GM12878 (cell line): ENCODE data around the gene SNAP23.

Experiments used
- BMI1 ChIP-seq: fragments of 450-650 bp; IDR thresholded peaks from 2 replicates; pipeline ENCODE4 v1.6.1; 2016; ENCODE audit warnings: mild to moderate bottlenecking, moderate library complexity, borderline replicate concordance
- BRCA1 ChIP-seq: IDR thresholded peaks from 2 replicates; pipeline ENCODE4 v1.6.1; 2011; ENCODE audit warnings: low read depth, low read length, improper control_type of control experiment
- ELK1 ChIP-seq: IDR thresholded peaks from 2 replicates; pipeline ENCODE4 v1.6.1; 2012; ENCODE audit warnings: low read depth, low read length, improper control_type of control experiment
- HDGF ChIP-seq: fragments of 450-650 bp; IDR thresholded peaks from 2 replicates; pipeline ENCODE4 v1.6.1; 2016; ENCODE audit warnings: antibody characterized with exemption
- MTA2 ChIP-seq: fragments of 450-650 bp; IDR thresholded peaks from 2 replicates; pipeline ENCODE4 v1.6.1; 2016; ENCODE audit warnings: low read depth, mild to moderate bottlenecking, moderate library complexity
- MYC ChIP-seq: IDR thresholded peaks from 2 replicates; pipeline ENCODE4 v1.6.1; 2011; ENCODE audit warnings: mild to moderate bottlenecking, low read length, moderate library complexity, inconsistent platforms; ENCODE audit not compliant: insufficient read depth, insufficient replicate concordance, insufficient read length, severe bottlenecking
- POLR2A ChIP-seq: IDR thresholded peaks from 2 replicates; pipeline ENCODE4 v1.6.1; 2011; ENCODE audit warnings: low read depth, mild to moderate bottlenecking, low read length
- TAF1 ChIP-seq: IDR thresholded peaks from 2 replicates; pipeline ENCODE4 v1.6.1; 2011; ENCODE audit warnings: mild to moderate bottlenecking, low read depth, low read length, borderline replicate concordance
- TARDBP ChIP-seq: IDR thresholded peaks from 2 replicates; pipeline ENCODE4 v1.6.1; 2016; ENCODE audit warnings: borderline replicate concordance
- ZBED1 ChIP-seq: IDR thresholded peaks from 2 replicates; pipeline ENCODE4 v1.6.1; 2016; ENCODE audit warnings: borderline replicate concordance
- ZNF384 ChIP-seq: IDR thresholded peaks from 2 replicates; pipeline ENCODE4 v1.6.1; 2012; ENCODE audit warnings: low read depth, mild to moderate bottlenecking, low read length, improper control_type of control experiment, borderline replicate concordance
- TF ChIP-seq, protein P1 (sequence below): fragments of 450-650 bp; formaldehyde crosslinking; IDR thresholded peaks from 2 replicates; pipeline ENCODE4 v1.5.0; 2022; ENCODE audit warnings: mild to moderate bottlenecking, missing genetic modification characterization
- TF ChIP-seq, protein P2 (sequence below), 3 experiments: IDR thresholded peaks in 2 of 3; conservative IDR thresholded peaks in 1 of 3; 2 replicates each; pipeline ENCODE4 v1.5.1; 2011; ENCODE audit warnings: low read depth in 3 of 3, low read length in 3 of 3, mild to moderate bottlenecking in 3 of 3, control low read depth in 2 of 3, moderate library complexity in 2 of 3, inconsistent platforms in 1 of 3, mixed read lengths in 1 of 3; ENCODE audit not compliant: control insufficient read depth in 2 of 3, insufficient read depth in 1 of 3; ENCODE audit errors: extremely low read depth in 1 of 3

DNA sequence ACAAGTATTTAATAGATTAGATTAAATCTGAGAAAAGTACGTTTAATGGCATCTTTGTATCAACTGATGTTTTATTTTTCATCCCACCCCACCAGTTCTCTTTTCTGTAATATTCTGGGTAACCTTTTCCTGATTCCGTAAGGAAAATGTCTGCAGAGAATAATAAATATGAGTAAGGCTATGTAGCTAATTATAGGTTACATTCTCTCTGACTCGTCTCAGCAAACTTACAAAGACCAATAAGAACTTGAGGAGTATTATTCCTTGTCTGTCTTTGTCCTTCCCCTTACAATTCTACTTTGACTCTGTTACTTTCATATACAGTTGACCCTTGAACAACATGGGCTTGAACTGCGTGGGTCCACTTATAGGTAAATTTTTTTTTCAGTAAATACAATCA lies 12.1 kb downstream of the SNAP23 start:
- TF ChIP-seq, protein P1, sequence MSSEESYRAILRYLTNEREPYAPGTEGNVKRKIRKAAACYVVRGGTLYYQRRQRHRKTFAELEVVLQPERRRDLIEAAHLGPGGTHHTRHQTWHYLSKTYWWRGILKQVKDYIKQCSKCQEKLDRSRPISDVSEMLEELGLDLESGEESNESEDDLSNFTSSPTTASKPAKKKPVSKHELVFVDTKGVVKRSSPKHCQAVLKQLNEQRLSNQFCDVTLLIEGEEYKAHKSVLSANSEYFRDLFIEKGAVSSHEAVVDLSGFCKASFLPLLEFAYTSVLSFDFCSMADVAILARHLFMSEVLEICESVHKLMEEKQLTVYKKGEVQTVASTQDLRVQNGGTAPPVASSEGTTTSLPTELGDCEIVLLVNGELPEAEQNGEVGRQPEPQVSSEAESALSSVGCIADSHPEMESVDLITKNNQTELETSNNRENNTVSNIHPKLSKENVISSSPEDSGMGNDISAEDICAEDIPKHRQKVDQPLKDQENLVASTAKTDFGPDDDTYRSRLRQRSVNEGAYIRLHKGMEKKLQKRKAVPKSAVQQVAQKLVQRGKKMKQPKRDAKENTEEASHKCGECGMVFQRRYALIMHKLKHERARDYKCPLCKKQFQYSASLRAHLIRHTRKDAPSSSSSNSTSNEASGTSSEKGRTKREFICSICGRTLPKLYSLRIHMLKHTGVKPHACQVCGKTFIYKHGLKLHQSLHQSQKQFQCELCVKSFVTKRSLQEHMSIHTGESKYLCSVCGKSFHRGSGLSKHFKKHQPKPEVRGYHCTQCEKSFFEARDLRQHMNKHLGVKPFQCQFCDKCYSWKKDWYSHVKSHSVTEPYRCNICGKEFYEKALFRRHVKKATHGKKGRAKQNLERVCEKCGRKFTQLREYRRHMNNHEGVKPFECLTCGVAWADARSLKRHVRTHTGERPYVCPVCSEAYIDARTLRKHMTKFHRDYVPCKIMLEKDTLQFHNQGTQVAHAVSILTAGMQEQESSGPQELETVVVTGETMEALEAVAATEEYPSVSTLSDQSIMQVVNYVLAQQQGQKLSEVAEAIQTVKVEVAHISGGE (CRISPR knock-in tag), result no peak
- no peak for TF ChIP-seq MYC
- no peak for TF ChIP-seq BRCA1
- no peak for TF ChIP-seq ZNF384
- no peak for TF ChIP-seq ZBED1
- TF ChIP-seq, protein P2, sequence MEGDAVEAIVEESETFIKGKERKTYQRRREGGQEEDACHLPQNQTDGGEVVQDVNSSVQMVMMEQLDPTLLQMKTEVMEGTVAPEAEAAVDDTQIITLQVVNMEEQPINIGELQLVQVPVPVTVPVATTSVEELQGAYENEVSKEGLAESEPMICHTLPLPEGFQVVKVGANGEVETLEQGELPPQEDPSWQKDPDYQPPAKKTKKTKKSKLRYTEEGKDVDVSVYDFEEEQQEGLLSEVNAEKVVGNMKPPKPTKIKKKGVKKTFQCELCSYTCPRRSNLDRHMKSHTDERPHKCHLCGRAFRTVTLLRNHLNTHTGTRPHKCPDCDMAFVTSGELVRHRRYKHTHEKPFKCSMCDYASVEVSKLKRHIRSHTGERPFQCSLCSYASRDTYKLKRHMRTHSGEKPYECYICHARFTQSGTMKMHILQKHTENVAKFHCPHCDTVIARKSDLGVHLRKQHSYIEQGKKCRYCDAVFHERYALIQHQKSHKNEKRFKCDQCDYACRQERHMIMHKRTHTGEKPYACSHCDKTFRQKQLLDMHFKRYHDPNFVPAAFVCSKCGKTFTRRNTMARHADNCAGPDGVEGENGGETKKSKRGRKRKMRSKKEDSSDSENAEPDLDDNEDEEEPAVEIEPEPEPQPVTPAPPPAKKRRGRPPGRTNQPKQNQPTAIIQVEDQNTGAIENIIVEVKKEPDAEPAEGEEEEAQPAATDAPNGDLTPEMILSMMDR (IDR thresholded peaks at IDR 0.05 in 2 of 3, conservative IDR thresholded peaks at IDR 0.05 in 1 of 3; ENCODE audit: control insufficient read depth in 2 of 3, extremely low read depth in 1 of 3, insufficient read depth in 1 of 3, low read depth in 3 of 3, low read length in 3 of 3), result no peak
- no peak for TF ChIP-seq BMI1
- no peak for TF ChIP-seq TARDBP
- no peak for TF ChIP-seq POLR2A
- TF ChIP-seq ELK1, result no peak
- no peak for TF ChIP-seq HDGF
- TF ChIP-seq TAF1, result no peak
- TF ChIP-seq MTA2, result no peak
